Cardiac septum (tissue), 1 donor: ENCODE results near the gene FAM9C. TPM values are rescaled to one million over a fixed set of nuclear protein-coding genes. Genes with fewer than 3 reads are reported as not detected.
"Not testable (repeated sequence)": the region's sequence is repeated elsewhere in the genome, so short reads cannot be mapped to it uniquely, and the experiment has no call there.

Source experiments
- DNase-seq: peaks from one replicate; pipeline ENCODE4 v3.0.0-alpha.2; 2020; ENCODE audit warnings: low spot score
- intact Hi-C: fragments of 100-400 bp; cut with DNase I; formaldehyde crosslinking; loops from one replicate; pipeline ENCODE4 v1.14.0; 2022
- long read RNA-seq: library from polyadenylated mRNA; unstranded; transcript quantifications from one replicate; pipeline ENCODE4 v2.0.0, GENCODE V29; 2021
- total RNA-seq: library from RNA; stranded (reverse); fragmentation: NEBNext Ultra II Directional; extraction: Animal tissue kit (Norgen Biotek cat#: 25700); gene quantifications from one replicate; pipeline ENCODE4 v1.2.1, GENCODE V29; 2021
- donor health status: DM: no; HTN: no; CAD: no.

FAM9C gene
- not detected for total RNA-seq
- long read RNA-seq: 0 reads

DNA sequence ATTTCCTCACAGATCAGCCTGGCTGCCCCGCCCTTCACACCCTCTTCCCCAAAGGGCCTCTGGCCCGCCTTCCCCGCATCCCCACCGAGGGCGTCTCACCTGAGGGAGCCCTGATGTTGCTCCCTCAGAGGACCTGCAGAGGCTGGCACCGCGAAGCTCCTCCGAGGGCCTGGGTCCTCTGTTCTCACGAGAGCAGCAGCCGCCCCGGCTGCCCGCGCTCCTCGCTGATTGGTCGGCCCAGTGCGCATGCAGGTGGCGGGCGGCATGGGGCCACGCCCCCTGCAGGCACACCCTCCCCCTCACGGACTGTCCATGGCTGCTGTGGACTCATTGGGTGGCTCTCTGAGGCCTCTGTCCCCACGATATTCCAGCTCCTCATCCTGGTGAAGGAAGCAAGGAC lies at the start of gene FAM9C:
Gene FAM9C, minus strand, starts transcription at position 180 of the 400 bp plus-strand sequence. CDS start 831 bp downstream, outside the sequence.
- intact Hi-C loops: no loop called here
- DNase-seq: no peak

DNA sequence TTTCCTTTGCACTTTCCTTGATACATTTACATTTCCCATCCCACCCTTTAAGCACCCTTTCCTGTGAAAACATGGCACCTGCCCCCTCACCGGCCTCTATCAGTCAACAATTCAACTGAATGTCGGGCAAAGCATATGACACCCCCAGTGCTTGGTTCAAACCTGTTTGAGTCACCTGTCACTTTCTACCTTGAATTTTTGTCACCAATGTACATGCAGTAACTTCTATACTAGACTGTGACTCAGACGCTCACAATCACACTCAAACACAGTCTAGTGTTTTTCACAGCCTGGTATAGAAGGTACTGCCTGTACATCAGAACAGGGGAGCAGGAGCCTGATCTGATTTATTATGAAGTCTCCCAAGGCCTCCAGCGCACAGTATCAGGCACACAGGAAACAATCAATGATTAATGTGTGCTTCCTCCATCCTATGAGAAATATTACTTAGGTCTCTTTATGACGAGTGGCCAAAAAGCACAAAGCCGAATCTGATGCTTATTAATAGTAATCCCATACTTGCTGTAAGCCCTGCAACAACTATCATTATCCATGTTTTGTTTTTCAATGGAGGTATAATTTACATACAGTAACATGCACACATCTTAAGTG lies 49.2 kb upstream of the FAM9C start:
- DNase-seq: no peak
- intact Hi-C loops: no loop called here

DNA sequence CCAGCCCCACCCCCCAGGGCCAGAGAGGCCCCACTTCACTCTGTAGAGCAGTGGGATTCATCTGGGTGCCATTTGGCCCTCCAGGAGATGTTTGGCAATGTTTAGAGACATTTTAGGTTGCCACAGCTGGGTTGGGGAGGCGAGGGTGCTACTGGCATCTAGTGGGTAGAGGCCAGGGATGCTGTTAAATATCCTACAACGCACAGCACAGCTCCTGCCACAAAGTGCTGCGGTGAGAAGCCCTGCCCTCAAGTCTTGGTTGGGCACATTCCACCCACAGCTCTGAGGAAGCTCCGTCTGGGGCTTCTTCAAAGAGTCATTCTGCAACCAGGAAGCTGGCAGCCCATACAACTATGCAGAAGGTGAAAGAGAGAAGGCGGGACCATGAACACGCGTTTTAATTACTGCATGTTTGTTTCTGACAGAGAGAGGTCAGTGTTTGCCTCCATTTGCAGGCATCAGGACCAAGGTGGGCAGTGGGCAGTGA lies 48.1 kb upstream of the FAM9C start:
- intact Hi-C loops: no loop called here
- DNase-seq: no peak

DNA sequence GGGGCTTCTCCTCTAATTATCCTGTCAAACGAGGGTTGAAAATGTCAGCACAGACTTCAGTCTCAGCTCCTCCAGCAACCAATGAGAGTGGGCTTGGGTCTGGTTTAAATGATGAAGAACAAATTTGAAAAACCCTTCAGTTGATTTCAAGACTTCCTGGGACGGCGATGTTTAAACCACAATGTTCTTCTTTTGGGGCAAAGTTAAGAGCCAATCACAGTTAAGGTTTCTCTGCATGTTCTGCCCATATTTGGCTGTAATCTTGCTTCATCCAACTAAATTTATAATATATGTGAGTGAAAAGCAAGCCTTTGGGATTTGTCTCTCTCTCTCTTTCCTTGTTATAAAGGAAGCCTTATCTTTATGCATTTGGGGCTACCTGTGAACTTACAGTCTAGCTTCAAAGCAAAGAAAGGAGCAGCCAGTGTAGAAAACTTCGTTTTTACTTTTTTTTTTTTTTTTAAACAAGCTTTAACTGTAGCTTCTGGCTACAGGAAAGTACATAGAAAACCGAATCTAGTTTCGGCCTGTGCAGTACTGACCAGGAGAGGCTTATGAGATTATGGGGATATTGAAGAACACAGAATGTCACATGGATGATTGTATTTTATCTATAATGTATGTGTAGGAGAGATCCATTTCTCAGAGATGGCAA lies 46.8 kb upstream of the FAM9C start:
- intact Hi-C loops: no loop called here
- no peak for DNase-seq

DNA sequence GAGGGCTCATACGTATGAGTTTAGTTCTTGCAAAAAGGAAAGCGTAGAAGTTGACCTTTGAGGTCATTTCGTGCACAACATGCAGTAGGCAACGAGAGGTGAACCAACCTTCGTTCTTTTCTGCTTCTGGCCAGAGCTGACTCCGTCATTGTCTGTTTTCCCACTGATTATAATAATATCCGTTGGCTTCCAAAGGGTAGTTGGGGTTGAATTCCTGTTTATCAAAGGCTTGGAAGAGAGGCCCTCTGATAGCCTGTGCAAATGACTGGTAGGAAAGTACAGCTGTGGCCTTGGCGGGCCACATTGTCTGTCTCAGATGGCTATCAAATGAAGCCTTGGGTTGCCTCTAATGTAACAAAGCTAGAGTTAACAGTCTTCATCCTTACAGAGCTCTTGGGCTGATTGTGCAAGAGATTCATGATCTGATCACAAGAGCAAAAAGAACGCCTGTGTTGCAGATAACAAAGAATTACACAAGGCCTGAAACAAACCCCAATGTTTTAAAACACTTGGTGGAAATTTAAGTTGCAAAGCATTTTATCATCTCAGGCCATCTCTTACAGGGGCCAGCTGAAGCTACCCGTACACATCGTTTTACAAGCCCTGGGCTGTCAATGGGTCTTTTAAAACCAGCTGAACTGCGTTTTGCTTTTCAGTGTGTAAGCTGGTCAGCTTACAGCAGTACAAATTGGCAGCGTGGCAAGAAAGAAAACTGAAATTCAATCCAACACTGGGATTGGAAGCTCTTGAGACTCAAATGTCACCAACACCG lies 46.1 kb upstream of the FAM9C start:
- no peak for DNase-seq
- intact Hi-C loops: no loop called here

DNA sequence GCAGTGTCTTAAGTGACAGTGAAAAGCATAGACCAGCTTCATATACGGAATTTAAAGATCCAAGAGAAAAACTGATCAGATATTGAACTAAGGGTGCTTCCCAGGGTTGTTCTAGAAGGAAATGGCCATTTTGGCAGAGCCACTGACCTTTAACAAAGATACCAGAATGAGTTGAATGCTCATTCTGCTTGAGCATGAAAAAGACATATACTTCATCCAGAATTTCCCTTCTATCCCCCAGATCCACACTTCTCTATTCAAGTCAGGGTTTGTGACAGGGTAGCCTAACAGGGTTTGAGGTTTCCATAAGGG lies 45.6 kb upstream of the FAM9C start:
- intact Hi-C loops: no loop called here
- no peak for DNase-seq

DNA sequence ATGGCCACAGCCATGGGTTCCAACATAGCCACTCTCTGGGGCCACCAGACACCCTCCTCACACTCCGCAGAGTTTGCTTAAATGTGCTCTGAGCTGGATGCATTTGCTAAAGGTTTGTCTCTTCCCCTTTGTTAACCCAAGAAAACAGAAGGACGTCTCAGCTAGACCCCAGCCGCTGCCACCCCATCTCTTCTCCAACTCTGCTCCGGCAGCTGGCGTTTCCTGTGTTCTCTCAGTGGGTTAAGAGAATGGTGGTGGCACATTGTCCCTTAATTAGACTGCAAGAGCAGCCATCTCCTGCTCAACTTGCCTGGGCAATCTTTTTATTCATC lies 43.7 kb upstream of the FAM9C start:
- no peak for DNase-seq
- intact Hi-C loops: no loop called here

DNA sequence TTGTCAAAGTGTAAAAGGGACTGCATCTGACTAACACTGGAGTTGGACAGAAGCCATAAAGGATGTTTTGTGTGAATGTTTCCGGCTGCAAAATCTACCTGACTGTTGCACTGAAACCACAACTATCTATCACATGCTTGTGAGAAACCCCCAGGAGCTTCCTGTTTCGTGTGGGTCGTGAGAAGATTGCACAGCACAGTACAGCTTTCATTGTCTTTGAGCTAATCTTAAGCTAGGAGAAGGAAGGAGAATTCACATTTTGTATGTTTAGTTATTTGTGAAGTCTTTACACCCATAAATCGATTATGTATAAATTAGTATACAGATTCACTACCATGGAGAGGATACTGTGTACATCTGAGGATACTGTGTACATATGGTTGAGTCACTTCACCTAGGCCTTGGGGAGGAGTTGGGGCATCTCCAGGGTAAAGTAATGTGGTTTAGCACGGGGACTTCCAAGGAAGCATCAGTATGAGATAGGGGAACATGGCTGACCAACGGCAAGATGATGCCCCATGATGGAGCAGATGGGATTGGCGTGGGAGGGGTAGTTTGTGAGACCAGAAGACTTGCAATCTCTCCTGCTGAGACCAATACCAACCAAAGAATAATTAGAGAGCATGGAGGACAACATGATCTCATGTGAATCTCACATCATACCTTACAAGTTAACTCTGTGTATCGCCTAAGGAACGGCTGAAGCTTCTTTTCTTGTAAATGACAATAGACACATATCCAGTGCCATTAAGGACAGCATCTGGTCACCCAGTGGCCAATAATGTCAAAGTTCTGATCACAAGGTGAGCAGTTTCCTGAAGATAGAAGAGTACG lies 43.1 kb upstream of the FAM9C start:
- intact Hi-C loops: no loop called here

DNA sequence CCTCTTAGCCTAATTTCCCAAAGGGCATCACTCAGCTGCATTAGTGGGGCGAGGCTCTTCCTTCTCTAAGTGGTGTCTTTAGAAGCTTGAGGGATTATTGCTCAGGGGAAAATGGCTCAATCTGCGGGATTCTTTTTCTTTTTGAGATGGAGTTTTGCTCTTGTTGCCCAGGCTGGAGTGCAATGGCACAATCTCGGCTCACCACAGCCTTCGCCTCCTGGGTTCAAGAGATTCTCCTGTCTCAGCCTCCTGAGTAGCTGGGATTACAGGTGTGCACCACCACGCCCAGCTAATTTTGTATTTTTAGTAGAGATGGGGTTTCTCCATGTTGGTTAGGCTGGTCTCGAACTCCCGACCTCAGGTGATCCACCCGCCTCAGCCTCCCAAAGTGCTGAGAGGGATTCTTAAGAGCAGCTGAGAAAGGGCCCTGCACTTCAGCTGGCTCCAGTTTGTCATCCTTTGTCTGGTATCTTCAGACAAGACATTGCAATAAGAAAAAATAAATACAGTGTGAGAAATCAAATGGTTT lies 42.4 kb upstream of the FAM9C start:
- intact Hi-C loops, DNase-seq: not testable (repeated sequence)

More for the DNA sequence above, 43.1 kb upstream of the FAM9C start:
- no peak for DNase-seq

DNA sequence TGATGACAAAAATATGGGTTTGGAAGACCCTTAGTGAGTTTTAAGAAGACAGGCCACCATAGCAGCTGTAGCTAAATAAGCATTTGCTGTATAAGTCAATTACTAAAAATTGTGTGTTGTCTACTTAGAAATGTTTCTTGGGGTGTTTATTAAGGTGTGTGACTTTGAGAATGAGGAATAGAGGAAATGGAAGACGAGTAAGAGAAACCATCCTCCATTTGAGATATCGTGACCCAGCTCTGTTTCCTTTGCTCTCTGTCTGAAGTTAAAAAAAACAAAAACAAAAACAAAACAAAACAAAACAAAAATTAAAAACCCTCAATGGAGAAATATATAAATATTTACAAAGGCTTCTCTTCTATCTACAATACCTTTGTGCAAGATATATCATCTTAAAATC lies 41.7 kb upstream of the FAM9C start:
- intact Hi-C loops: no loop called here

DNA sequence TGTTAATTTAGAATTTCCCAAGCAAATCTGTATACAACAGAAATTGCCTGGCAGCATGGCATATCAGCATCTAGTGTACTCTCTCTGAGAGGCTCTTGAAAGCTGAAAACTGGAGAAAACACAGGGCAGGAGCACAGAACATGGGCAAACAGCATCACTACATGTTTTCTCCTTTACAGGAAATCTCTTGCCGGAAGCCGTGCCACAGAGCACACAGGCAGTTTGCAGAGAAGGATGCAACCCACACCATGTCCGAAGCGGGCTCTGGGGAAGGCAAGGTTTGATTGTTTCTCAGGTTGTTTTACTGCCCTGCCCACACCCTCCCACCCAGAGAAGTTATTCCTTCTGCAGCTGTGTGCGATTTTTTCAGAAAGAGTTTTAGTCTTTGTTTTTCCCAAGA lies 41.1 kb upstream of the FAM9C start:
- intact Hi-C loops: no loop called here
- no peak for DNase-seq

More for the DNA sequence above, 41.7 kb upstream of the FAM9C start:
- DNase-seq: no peak

DNA sequence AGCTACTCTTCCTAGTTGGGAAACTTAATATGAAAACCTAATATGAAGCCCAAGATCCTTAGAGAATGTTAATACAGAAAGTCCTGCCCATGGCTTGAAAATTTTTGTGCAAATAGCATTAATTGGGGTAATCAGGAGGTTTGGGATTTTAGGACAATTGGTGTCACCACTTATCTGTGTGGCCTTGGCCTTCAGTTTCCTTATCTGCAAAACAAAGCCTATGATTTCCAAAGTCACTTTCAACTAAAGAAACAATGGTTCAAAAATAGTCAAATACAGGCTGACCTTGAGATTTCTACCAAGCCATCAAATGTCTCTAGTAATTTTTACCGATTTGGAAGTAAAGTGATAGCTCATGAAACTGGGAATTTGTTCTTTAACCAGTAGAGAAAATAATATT lies 40.2 kb upstream of the FAM9C start:
- DNase-seq: no peak
- intact Hi-C loops: loop anchor here (1.0 kb wide), 1 partner anchor 27 kb away; no protein-coding TSS in a partner anchor

DNA sequence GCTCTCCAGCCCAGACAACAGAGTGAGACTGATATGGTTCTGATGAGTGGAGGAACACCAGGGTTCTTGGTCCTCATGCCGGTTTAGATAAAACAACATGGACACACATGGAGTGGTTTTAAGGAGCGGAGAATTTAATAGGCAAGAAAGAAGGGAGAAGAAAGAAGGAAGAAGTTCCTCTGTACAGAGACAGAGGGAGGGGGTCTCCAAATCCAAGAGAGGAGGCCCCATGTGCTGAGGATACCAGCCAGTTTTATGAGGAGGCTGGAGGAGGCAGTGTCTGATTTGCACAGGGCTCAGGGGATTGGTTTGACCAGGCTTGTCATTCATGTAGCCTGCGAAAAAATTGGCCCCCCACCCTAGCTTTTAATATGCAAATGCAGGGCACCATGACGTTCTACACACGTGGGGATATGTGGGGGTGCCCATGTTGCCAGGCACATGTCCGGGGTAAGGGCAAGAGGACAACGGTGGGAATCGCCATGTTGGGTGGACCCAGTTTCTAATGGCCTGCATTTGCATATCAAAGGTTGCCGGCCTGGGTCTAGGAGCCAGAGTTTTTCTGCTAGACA lies 39.4 kb upstream of the FAM9C start:
- not testable (repeated sequence) for DNase-seq
- intact Hi-C loops: loop anchor here (1.0 kb wide), 1 partner anchor 27 kb away; no protein-coding TSS in a partner anchor

DNA sequence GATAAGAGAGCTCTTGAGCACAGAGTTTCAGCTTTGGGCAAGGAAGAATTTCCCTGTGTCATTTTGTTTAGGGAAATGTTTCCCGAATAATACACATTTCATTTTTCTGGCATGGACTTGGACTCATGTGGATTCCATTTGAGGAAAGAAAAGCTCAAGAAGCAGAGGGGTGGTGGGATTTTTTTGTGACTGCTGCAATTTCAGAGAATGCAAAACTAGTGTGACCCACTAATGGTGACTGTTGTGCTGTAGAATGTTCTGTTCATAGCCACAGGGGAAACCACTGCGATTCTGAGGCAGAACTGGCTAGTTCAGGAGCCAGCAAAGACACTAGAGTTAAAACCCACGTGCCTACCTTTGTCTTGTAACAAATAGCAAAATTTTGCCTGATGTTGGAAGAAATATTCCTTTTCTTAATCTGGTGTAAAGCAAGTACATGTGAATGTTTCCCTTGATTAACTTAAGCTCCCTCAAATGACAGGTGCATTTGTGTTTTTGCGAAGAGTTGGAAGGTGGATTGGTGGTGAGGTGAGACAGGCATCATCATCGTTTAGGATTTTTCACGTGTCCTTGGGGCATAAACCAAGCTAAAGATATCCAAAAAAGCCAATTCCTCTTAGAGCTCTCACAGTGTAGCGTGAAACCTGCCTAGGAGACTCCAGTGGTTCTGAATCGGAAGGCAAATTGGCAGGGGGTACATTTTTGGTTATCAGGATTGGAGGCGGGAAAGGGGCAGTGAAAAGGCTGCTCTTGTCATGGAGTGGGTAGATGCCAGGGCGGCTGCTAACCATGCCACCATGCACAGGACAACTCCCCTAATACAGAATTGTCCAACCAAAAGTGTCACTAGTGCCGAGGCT lies 38.0 kb upstream of the FAM9C start:
- intact Hi-C loops: no loop called here
- no peak for DNase-seq

DNA sequence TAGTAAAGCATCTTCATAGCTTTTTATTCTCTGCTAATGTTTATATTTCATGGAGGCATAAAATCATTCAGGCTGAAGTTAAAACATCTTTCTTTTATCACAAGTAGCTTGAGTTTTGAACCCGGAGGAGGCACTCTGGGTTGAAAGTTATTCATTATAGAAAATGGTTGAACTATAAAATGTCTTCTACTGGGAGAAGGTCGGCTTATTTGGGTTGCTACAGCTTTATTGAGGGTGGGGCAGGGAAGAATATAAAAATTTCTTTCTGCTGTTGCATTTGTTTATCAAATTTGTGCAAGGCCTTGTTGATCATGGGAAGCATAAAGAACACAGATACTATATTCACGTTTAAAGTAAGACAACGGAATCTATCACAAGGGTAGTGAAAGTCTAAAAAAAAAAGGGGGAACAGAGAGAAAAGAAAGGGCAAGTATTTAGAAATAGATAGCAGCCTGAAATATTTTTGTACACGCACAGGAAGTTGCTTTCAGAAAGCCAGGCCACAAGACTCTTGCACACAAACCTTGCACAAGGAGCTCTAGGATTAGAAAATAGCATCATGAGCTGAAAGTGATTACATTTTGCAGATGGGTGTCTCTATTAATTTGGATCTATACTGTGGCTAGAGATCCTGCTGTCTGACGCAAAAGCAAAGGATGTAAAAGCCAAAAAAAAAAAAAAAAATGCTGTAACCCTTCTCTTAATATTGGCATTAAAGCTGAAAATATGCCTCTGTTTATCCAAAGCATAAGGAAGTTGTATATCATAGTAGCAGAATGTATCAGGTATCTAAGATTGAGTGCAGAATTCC lies 37.2 kb upstream of the FAM9C start:
- intact Hi-C loops: no loop called here
- no peak for DNase-seq

DNA sequence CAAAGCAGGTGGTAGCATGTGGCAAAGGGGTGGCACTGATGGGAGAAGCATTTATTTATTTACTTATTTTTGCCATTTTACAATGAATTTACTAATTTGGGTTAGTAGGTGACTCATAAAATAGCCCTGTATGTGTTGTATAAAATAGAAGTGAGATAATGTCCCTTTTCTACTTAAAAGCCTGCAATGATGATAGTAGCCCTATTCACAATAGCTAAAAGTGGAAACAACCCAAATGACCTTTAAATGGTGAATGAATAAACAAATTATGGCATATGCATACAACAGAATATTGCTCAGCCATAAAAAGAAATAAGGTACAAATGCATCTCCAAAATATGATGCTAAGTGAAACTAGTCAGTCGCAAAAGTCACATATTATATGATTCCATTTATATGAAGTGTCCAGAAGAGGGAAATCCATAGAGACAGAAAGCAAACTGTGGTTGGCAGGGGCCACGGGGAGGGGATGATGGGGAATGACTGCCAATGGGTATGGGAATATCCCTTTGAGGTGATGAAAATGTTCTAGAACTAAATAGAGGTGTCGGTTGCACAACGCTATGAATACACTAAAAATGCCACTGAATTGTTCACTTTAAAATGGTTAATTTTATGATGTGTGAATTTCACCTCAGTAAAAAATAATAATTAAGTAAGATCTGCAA lies 35.8 kb upstream of the FAM9C start:
- DNase-seq: no peak
- intact Hi-C loops: no loop called here
